Gastrocnemius medialis (tissue), 4 donors: ENCODE data around the gene DNAJB5.

Experiments
- POLR2A ChIP-seq, 2 donors: fragments of 450-650 bp; IDR thresholded peaks; one replicate each; pipeline ENCODE4 v1.6.1; 2017; ENCODE audit warnings: antibody characterized with exemption in 2 of 2, mild to moderate bottlenecking in 2 of 2, moderate library complexity in 2 of 2
- TF ChIP-seq, protein P1 (sequence below), 5 experiments: fragments of 450-650 bp in 3 of 5; fragments of 200-600 bp in 2 of 5; sonication (generic) in 2 of 5; IDR thresholded peaks in 4 of 5; conservative IDR thresholded peaks in 1 of 5; 1 replicate in 4 of 5; 2 replicates in 1 of 5; pipeline ENCODE4 v1.5.1; 2016 to 2019; ENCODE audit warnings: antibody characterized with exemption in 5 of 5, mild to moderate bottlenecking in 3 of 5, moderate library complexity in 3 of 5

DNA sequence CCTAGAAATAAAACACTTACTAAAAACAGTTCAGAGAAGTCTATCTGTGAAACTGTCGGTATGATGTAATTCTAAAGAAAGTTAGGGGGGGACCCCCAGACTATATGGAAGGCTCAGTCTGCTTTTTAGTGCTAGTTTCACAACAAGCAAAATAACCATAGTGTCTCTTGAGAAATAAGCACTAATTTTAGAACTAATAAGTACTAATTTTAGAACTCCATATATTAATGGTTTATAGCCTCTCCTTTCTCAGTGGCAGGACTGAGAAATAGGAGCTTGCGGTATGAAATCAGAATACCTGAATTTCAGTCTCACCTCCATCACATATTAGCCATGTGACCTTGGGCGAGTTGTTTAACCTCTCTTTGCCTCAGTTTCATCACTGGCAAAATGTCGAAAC is 32.9 kb upstream of the DNAJB5 start:
- no peak for TF ChIP-seq POLR2A (IDR thresholded peaks at IDR 0.05)
- TF ChIP-seq, protein P1, sequence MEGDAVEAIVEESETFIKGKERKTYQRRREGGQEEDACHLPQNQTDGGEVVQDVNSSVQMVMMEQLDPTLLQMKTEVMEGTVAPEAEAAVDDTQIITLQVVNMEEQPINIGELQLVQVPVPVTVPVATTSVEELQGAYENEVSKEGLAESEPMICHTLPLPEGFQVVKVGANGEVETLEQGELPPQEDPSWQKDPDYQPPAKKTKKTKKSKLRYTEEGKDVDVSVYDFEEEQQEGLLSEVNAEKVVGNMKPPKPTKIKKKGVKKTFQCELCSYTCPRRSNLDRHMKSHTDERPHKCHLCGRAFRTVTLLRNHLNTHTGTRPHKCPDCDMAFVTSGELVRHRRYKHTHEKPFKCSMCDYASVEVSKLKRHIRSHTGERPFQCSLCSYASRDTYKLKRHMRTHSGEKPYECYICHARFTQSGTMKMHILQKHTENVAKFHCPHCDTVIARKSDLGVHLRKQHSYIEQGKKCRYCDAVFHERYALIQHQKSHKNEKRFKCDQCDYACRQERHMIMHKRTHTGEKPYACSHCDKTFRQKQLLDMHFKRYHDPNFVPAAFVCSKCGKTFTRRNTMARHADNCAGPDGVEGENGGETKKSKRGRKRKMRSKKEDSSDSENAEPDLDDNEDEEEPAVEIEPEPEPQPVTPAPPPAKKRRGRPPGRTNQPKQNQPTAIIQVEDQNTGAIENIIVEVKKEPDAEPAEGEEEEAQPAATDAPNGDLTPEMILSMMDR (IDR thresholded peaks at IDR 0.05 in 4 of 5, conservative IDR thresholded peaks at IDR 0.05 in 1 of 5), result no peak
